ENCODE measurements around the gene TRIO. TPM values are rescaled to one million over a fixed set of nuclear protein-coding genes. Genes with fewer than 3 reads are reported as not detected.
"Not testable (repeated sequence)": the region's sequence is repeated elsewhere in the genome, so short reads cannot be mapped to it uniquely, and the experiment has no call there.

The TRIO gene
- total RNA-seq, result 10 to 100 TPM in 1 of 2 experiments, 1 to 10 TPM in 1; 5.7 to 15.7 TPM

DNA sequence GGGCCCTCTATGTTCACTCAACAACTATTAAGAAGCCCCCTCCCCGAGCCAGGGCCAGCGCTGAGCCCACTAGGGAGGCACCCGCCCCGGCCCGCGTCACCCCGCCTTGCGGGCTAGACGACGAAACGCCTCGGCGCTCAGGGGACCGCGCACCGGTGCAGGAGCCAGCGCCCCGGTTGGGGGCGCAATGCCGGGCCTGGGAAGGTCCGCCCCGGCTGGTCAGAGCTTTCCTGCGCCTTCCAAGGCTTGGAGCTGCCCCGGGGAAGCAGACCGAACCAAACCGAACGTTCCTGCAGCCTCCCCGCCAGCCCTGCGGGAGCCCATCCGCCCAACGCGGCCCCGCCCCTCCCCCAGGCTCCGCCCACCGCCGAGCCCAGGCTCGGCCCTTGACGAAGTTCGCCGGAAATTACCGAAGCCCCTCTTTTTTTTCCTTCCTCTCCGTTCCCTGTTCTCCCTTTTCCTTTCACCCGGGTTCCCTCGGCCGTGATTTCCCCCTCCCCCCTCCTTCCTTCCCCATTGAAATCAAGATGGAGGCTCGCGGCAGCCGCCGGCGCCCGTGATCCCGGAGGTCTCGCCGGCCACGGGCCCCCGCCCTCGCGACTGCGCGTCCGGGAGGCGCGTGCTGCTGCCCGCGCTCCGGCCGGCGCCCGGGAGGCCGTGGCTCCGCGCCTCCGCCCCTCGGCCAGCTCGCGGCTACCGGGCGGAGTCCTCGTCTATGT, at the start of gene TRIO:
TSS of gene TRIO (plus strand) at position 516 of the 719 bp plus-strand sequence. CDS start 384 bp downstream, outside the sequence.
- CTCF ChIA-PET, result no interaction called here
- Mint-ChIP-seq H3K9me3 (ENCODE audit: low read depth) (no peaks in the 10 kb centered on the region), H3K27ac (no peak within 1 kb of the TSS), H3K4me1 (peaks cover 10% of the 10 kb centered on the region), H3K36me3 (no peaks in the 10 kb centered on the region), H3K27me3 (peaks cover 61% of the 10 kb centered on the region), H3K4me3 (peak within 1 kb of the TSS; percentile 71)
- ATAC-seq (peak; percentile 91), DNase-seq (peak; percentile 81)

DNA sequence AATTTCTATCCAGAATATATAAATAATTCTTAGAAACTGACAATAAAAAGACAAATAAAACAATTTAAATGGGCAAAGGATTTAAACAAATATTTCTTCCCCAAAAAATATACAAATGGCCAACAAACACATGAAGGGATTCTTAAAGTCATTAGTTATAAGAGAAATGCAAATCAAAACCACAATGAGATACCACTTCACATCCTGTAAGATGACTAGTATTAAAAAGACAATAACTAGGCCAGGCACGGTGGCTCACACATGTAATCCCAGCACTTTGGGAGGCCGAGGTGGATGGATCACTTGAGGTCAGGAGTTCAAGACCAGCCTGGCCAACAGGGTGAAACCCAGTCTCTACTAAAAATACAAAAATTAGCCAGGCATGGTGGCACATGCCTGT, 45.8 kb upstream of the TRIO start:
- CTCF ChIA-PET; H3K9me3 Mint-ChIP-seq (ENCODE audit: low read depth); H3K27ac Mint-ChIP-seq; H3K4me1 Mint-ChIP-seq; H3K27me3 Mint-ChIP-seq; ATAC-seq; H3K36me3 Mint-ChIP-seq; DNase-seq; H3K4me3 Mint-ChIP-seq: not testable (repeated sequence)

DNA sequence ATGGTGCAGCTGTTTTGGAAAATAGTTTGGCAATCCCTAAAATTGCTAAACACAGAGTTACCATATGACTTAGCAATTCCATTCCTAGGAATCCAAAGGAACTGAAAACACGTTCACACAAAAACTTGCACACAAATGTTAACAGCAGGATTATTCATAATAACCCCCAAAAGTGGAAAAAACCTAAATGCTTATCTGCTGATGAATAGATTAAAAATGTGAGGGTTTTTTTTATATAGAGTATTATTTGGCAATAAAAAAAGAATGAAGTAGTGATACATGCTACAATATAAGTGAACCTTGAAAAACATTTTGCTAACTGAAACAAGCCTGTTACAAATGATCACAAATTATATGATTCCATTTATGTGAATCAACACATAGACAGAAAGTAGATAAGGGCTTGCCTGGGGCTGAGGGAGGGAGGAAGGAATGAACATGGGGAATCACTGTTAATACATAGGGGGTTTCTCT, 45.1 kb upstream of the TRIO start:
- CTCF ChIA-PET, result no interaction called here
- Mint-ChIP-seq H3K9me3 (ENCODE audit: low read depth) (no peaks in the 10 kb centered on the region), H3K4me1 (no peaks in the 10 kb centered on the region), H3K27me3 (no peaks in the 10 kb centered on the region), H3K36me3 (no peaks in the 10 kb centered on the region), H3K4me3 (no peak overlapping the region), H3K27ac (no peak overlapping the region)
- no peak for ATAC-seq
- no peak for DNase-seq

DNA sequence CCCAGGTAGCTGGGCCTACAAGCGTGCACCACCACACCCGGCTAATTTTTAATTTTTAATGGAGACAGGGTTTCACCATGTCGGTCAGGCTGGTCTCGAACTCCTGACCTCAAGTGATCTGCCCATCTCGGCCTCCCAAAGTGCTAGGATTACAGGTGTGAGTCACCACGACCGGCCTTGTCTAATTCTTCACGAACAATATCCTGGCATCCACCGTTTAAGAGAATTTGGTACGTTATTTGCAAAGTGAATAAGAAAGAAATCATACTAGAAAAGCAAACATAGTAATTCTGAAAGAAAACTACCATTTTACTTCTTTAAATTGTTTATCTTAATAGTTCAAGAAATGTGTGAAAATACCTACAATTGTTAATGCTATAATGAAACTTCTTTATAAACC, 42.9 kb upstream of the TRIO start:
- DNase-seq (no peak), ATAC-seq (no peak)
- Mint-ChIP-seq H3K9me3 (ENCODE audit: low read depth) (no peaks in the 10 kb centered on the region), H3K27me3 (no peaks in the 10 kb centered on the region), H3K4me1 (no peaks in the 10 kb centered on the region), H3K4me3 (no peak overlapping the region), H3K36me3 (no peaks in the 10 kb centered on the region), H3K27ac (no peak overlapping the region)
- CTCF ChIA-PET, result no interaction called here

DNA sequence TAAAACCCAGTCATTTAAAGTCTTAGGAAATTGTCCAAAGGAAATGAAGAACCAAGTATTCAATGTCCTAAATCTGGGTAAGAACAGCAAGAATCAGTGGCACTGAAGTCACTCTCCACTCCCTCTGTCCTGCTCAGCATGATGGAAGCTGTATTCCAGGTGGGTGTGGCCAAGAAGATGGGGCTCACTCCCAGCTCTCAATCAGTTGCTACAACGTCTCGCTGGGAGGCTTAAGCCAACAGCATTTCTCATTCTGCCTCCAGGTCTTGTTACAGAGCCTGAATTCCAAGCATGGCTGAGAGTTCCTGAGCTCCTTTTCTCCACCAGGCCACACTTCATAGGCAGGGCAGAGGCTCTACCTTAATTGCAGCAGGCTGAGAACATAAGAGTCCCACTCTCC, 41.2 kb upstream of the TRIO start:
- CTCF ChIA-PET, result no interaction called here
- peaks cover 1% of the 10 kb centered on the region for H3K27me3 Mint-ChIP-seq

DNA sequence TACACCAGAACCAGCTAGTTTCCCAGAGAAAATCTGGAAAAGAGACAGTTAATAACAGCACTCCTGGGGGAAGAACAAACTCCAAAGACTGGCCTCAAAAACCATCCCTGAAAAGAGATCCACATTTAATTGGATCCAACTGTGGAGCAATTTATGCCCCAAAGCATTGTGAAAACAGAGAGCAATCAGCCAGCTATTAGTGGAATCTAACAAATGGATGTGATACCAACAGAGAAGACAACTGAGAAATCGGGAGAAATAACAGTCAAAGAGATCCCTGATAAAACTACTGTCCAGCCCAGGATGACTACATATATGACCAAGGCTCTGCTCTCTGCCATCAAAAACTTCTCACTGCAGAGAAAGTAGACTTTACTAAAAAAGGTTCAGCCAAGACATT, 40.5 kb upstream of the TRIO start:
- ATAC-seq, result no peak
- H3K36me3 Mint-ChIP-seq, result no peaks in the 10 kb centered on the region
- H3K4me1 Mint-ChIP-seq, result peaks cover 3% of the 10 kb centered on the region
- H3K27ac Mint-ChIP-seq, result no peak overlapping the region
- CTCF ChIA-PET, result no interaction called here
- no peak for DNase-seq
- no peak overlapping the region for H3K4me3 Mint-ChIP-seq
- H3K9me3 Mint-ChIP-seq (ENCODE audit: low read depth), result no peaks in the 10 kb centered on the region
- H3K27me3 Mint-ChIP-seq, result peaks cover 6% of the 10 kb centered on the region

More for the DNA sequence above, 41.2 kb upstream of the TRIO start:
- Mint-ChIP-seq H3K27ac (no peak overlapping the region), H3K9me3 (ENCODE audit: low read depth) (no peaks in the 10 kb centered on the region), H3K36me3 (no peaks in the 10 kb centered on the region), H3K4me3 (no peak overlapping the region), H3K4me1 (no peaks in the 10 kb centered on the region)
- DNase-seq, result no peak
- no peak for ATAC-seq

DNA sequence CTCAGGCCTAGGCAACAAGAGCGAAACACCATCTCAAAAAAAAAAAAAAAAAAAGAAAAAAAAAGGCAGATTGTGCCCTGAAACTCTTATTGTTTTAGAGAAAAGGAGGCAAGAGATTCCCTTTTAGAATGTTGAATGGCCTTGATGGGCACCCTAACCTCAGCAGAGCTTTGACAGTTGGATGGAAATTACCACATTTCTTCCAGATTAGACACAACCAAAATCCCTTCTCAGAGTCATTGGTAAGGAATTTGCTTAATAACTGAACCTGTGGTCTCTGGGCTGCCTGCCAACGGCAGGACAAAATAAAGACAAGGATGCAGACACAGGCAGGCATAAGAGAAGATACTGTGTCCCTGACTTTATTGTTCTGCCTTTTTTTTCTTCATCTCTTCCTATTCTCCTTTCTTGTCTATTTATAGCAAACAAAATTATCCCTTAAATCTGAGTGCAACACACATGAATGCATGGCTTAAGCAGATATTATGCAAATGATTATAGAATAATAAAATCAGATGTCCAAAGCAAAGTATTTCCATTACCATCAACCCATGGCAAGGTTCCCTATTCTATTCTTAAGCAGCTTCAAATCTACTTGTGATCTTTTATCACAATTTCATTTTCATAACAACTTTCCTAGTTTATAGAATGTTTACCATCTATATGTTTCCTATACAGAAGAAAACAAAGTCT, 37.3 kb upstream of the TRIO start:
- H3K4me1 Mint-ChIP-seq, result peaks cover 20% of the 10 kb centered on the region
- ATAC-seq (no peak), DNase-seq (no peak)
- no peaks in the 10 kb centered on the region for H3K36me3 Mint-ChIP-seq
- H3K27ac Mint-ChIP-seq, result no peak overlapping the region
- peaks cover 10% of the 10 kb centered on the region for H3K27me3 Mint-ChIP-seq
- no peaks in the 10 kb centered on the region for H3K9me3 Mint-ChIP-seq (ENCODE audit: low read depth)
- H3K4me3 Mint-ChIP-seq, result no peak overlapping the region
- CTCF ChIA-PET, result interaction anchor here (0.7 kb wide), 2 partner anchors 244 to 246 kb away, joined by 3 to 4 read pairs; no protein-coding TSS in a partner anchor

DNA sequence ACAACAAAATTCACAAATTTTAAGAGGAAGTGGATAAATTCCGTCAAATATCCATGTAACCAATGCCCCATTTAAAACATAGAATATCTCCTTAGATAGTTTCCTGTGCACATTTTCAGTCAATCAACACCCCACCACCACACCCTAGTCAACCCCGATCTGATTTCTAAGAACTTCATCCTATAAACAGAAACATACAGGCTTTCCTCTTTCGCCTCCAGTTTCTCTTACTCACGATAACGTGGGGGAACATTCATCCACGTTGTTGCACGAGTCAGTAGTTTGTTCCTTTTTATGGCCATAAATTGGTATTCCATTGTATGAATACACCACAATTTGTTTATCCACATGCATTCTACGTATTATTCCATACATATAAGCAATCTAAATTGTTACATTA, 35.6 kb upstream of the TRIO start:
- CTCF ChIA-PET, result no interaction called here

DNA sequence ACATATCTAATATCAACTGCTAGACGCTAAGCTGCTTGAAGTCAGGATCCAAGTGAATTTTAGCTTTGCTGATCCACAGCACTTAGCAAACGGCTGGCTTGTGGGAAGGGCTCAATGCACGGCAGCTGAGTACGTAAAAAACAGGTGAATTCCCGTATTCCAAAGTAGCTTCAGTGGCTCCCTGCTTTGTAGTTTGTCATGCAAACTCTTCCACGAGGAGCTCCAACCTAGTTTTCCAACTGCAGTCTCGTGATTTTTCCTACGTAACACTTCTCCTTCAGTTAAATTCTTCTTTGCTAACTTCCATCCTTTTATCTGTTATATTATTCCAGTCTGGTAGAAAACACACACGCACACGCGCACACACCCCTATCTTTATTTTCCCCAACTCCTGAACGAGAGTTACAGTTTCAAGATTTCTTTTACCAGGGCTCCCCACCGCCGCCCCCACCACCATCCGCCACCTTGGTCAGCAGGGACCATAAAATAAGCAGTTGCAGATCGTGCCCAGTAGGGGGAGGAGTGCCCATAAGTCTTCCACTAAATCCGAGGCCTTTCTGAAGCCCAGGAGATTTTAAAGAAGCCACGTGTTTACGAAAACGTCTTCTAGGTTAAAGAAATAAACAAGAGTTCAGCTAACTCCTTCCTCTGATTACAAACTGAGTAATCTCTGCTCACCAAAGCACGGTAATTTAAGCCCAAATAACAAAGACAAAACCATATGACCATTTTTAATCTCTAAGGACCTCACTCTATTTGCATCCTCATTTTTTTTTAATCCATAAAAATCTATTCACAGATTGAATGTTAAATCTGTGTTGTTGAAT, 34.8 kb upstream of the TRIO start:
- Mint-ChIP-seq H3K9me3 (ENCODE audit: low read depth) (no peaks in the 10 kb centered on the region), H3K36me3 (no peaks in the 10 kb centered on the region), H3K4me3 (no peak overlapping the region), H3K27ac (no peak overlapping the region), H3K4me1 (peaks cover 20% of the 10 kb centered on the region), H3K27me3 (peaks cover 10% of the 10 kb centered on the region)
- ATAC-seq (no peak), DNase-seq (no peak)
- CTCF ChIA-PET, result interaction anchor here (1.2 kb wide), 1 partner anchor 541 kb away, joined by 4 read pairs; no protein-coding TSS in a partner anchor

More for the DNA sequence above, 35.6 kb upstream of the TRIO start:
- Mint-ChIP-seq H3K9me3 (ENCODE audit: low read depth) (no peaks in the 10 kb centered on the region), H3K27me3 (peaks cover 10% of the 10 kb centered on the region), H3K36me3 (no peaks in the 10 kb centered on the region), H3K4me3 (no peak overlapping the region), H3K27ac (no peak overlapping the region), H3K4me1 (peaks cover 20% of the 10 kb centered on the region)
- no peak for ATAC-seq
- no peak for DNase-seq

DNA sequence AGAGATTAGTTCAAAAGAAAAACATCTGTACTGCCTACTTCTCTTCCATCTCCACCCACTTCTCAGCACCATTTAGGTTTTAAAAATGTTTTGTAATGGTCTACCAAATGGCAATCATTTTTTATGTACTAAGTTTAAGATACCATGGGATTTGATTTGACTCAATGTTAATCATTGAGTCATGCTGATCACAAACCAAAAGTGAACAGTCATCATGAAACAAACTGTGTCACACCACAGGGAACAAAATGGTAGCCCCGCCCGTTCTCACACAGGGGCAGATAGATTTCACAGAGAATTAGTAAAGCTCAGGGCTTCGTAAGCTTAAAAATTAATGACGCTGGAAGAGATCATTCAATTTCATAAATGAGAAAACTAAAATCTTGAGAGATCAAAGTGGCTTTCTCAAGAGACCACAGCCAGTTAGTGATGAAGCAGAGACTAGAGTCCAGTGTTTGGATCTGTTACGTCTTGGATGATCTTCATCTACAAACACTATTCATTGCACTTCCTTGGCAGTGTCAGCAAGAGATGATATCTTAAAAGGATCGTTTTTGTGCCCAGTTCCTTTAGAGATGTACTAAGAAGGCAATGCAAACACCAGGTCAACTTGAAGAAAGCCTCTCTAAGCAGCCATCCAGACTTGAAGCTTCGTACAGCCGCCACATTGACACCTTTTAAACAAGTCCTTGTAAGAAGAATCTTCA, 33.9 kb upstream of the TRIO start:
- CTCF ChIA-PET, result interaction anchor here (0.8 to 1.2 kb wide), 2 partner anchors 100 to 540 kb away, joined by 3 to 4 read pairs; no protein-coding TSS in a partner anchor
- ATAC-seq, result peak; percentile 66
- Mint-ChIP-seq H3K9me3 (ENCODE audit: low read depth) (no peaks in the 10 kb centered on the region), H3K36me3 (no peaks in the 10 kb centered on the region), H3K4me1 (peaks cover 20% of the 10 kb centered on the region), H3K4me3 (no peak overlapping the region), H3K27ac (peak overlapping the region; percentile 45), H3K27me3 (peaks cover 10% of the 10 kb centered on the region)
- peak; percentile 54 for DNase-seq

DNA sequence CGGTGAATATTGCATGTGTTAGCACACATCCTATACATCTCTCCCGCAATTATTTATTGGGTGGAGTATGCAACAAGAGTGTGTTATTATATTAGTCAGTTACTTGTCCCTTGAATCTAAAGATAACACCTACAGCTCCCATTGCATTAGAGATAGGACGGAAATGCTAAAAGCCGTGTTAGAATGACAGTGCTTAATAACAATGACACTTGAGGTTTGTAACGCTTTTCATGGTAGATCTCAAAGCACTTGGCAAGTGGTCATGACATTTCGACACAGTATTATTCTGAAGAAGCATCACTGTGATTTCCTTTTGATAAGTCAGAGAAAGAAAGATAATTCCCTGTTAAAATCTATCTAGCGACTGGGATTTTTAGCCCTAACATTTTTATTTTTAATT, 33.4 kb upstream of the TRIO start:
- Mint-ChIP-seq H3K9me3 (ENCODE audit: low read depth) (no peaks in the 10 kb centered on the region), H3K4me1 (peaks cover 20% of the 10 kb centered on the region), H3K27ac (no peak overlapping the region), H3K4me3 (no peak overlapping the region), H3K27me3 (peaks cover 10% of the 10 kb centered on the region), H3K36me3 (no peaks in the 10 kb centered on the region)
- DNase-seq (no peak), ATAC-seq (no peak)
- CTCF ChIA-PET, result interaction anchor here (0.8 kb wide), 1 partner anchor 99 kb away, joined by 3 read pairs; no protein-coding TSS in a partner anchor

DNA sequence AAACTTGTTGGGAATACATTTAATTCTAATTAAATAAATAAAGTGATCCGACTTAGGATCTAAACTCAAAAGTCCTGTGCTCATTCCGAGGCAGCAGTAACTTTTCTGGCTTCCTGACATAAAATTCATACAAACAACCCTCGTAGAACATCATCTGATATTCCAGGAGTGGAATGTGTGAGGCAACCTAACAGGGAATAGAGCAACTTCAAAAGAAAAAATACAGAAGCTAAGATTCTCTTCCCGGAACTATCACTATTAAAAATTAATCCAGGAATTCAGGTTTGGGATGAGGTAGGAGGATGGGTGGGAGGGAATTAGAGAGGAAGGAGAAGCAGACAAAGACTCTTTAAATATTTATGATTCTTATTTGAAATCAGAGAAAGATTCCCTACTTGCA, 32.9 kb upstream of the TRIO start:
- CTCF ChIA-PET, result interaction anchor here (0.8 kb wide), 1 partner anchor 99 kb away, joined by 3 read pairs; no protein-coding TSS in a partner anchor

DNA sequence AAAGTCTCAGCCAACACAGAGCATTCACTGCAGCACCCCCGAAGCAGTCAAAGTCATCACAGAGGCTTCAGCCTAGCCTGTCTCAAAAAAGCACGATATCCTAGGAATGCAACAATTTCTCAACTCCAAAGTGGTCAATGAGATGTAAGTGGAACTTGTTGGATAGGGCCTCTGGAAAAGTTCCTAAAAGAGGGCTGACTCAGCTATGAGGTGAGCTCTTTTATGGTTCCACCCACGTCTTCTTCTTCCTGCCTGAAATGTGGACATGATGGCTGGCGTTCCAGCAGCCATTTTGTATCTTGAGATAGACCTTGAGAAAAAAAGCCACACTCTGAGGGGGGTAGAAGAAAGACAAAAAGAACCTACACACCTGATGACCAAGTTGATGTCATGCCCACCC, 32.5 kb upstream of the TRIO start:
- peaks cover 10% of the 10 kb centered on the region for H3K27me3 Mint-ChIP-seq
- H3K9me3 Mint-ChIP-seq (ENCODE audit: low read depth), result no peaks in the 10 kb centered on the region
- CTCF ChIA-PET, result no interaction called here

More for the DNA sequence above, 32.9 kb upstream of the TRIO start:
- H3K36me3 Mint-ChIP-seq, result no peaks in the 10 kb centered on the region
- no peak for ATAC-seq
- H3K4me1 Mint-ChIP-seq, result peaks cover 20% of the 10 kb centered on the region
- no peak overlapping the region for H3K27ac Mint-ChIP-seq
- peaks cover 10% of the 10 kb centered on the region for H3K27me3 Mint-ChIP-seq
- H3K4me3 Mint-ChIP-seq, result no peak overlapping the region
- no peaks in the 10 kb centered on the region for H3K9me3 Mint-ChIP-seq (ENCODE audit: low read depth)
- no peak for DNase-seq

More for the DNA sequence above, 32.5 kb upstream of the TRIO start:
- Mint-ChIP-seq H3K27ac (no peak overlapping the region), H3K4me3 (no peak overlapping the region), H3K4me1 (peaks cover 20% of the 10 kb centered on the region), H3K36me3 (no peaks in the 10 kb centered on the region)
- ATAC-seq (no peak), DNase-seq (no peak)

Measured in activated CD8-positive, alpha-beta memory T cell treated with anti-CD3 and anti-CD28 coated beads, Interleukin-2, amount 10 ng/mL, durations not matched to agents 7 days and 5 days (primary cell).